Neural cell (in vitro differentiated cells): ENCODE results near the gene GABRB1. TPM values are rescaled to one million over a fixed set of nuclear protein-coding genes. Genes with fewer than 3 reads are reported as not detected.

Source experiments
- H2AFZ ChIP-seq: fragments of 200-600, 300-800 bp; sonication (generic), shearing (Covaris generic); 2 replicates; pipeline ENCODE4 v1.6.0; 2014; ENCODE audit warnings: low read depth, mild to moderate bottlenecking, antibody characterized with exemption, low read length, moderate library complexity
- H3F3A ChIP-seq: fragments of 200-600 bp; shearing (Covaris generic); 2 replicates; pipeline ENCODE4 v1.6.1; 2016; ENCODE audit warnings: mild to moderate bottlenecking, moderate library complexity, mixed read lengths, antibody characterized with exemption, low read length; ENCODE audit not compliant: insufficient read depth, poor library complexity, severe bottlenecking
- H3K27ac ChIP-seq: fragments of 200-600, 300-800 bp; sonication (generic), shearing (Covaris generic); 2 replicates; pipeline ENCODE4 v1.5.1; 2014; ENCODE audit warnings: mild to moderate bottlenecking, low read length, moderate library complexity
- H3K27me3 ChIP-seq: fragments of 300-800, 200-600 bp; sonication (generic), shearing (Covaris generic); 2 replicates; pipeline ENCODE4 v1.6.0; 2014; ENCODE audit warnings: mild to moderate bottlenecking, low read depth, low read length, moderate library complexity; ENCODE audit not compliant: insufficient read depth
- H3K36me3 ChIP-seq: fragments of 300-800, 200-600 bp; sonication (generic), shearing (Covaris generic); 2 replicates; pipeline ENCODE4 v1.5.1; 2014; ENCODE audit warnings: mild to moderate bottlenecking, antibody characterized with exemption, low read length, moderate library complexity; ENCODE audit not compliant: insufficient read depth
- H3K4me2 ChIP-seq: fragments of 300-800, 200-600 bp; sonication (generic), shearing (Covaris generic); 2 replicates; pipeline ENCODE4 v1.6.0; 2014; ENCODE audit warnings: mild to moderate bottlenecking, low read length
- H3K4me3 ChIP-seq: fragments of 300-800, 200-600 bp; sonication (generic), shearing (Covaris generic); 2 replicates; pipeline ENCODE4 v1.5.1; 2014; ENCODE audit warnings: mild to moderate bottlenecking, low read length, moderate library complexity
- H3K79me2 ChIP-seq: fragments of 200-600 bp; shearing (Covaris generic); replicated peaks from 2 replicates; pipeline ENCODE4 v1.6.0; 2014; ENCODE audit warnings: mild to moderate bottlenecking, low read length, moderate library complexity; ENCODE audit not compliant: insufficient read depth
- H3K9ac ChIP-seq: fragments of 300-800, 200-600 bp; sonication (generic), shearing (Covaris generic); 2 replicates; pipeline ENCODE4 v1.6.1; 2016; ENCODE audit warnings: mild to moderate bottlenecking, low read length, mixed read lengths
- H3K9me2 ChIP-seq: fragments of 200-600 bp; shearing (Covaris generic); 2 replicates; pipeline ENCODE4 v1.6.1; 2016; ENCODE audit warnings: mild to moderate bottlenecking, low read length, mixed read lengths; ENCODE audit not compliant: insufficient read depth
- H3K9me3 ChIP-seq: fragments of 200-600, 300-800 bp; sonication (generic), shearing (Covaris generic); 2 replicates; pipeline ENCODE4 v1.6.1; 2016; ENCODE audit warnings: mild to moderate bottlenecking, mixed run types, low read length, moderate library complexity, mixed read lengths
- H4K20me1 ChIP-seq: fragments of 200-600 bp; shearing (Covaris generic); 2 replicates; pipeline ENCODE4 v1.6.1; 2016; ENCODE audit warnings: mild to moderate bottlenecking, mixed run types; ENCODE audit not compliant: insufficient read depth
- EP300 ChIP-seq: fragments of 450-650 bp; conservative IDR thresholded peaks from 2 replicates; pipeline ENCODE4 v1.6.1; 2014; ENCODE audit warnings: antibody characterized with exemption, mild to moderate bottlenecking, moderate library complexity; ENCODE audit not compliant: poor library complexity, severe bottlenecking
- EZH2 ChIP-seq: fragments of 200-600, 300-800 bp; shearing (Covaris generic), sonication (generic); IDR thresholded peaks from 2 replicates; pipeline ENCODE4 v1.6.1; 2014; ENCODE audit warnings: antibody characterized with exemption, low read length, borderline replicate concordance, mild to moderate bottlenecking; ENCODE audit not compliant: insufficient read depth, poor library complexity, severe bottlenecking
- MXI1 ChIP-seq: fragments of 450-650 bp; conservative IDR thresholded peaks from 2 replicates; pipeline ENCODE4 v1.6.1; 2014; ENCODE audit warnings: antibody characterized with exemption, mild to moderate bottlenecking; ENCODE audit not compliant: poor library complexity, severe bottlenecking
- POLR2AphosphoS5 ChIP-seq: IDR thresholded peaks from 2 replicates; pipeline ENCODE4 v1.6.1; 2012
- RAD21 ChIP-seq: fragments of 450-650 bp; conservative IDR thresholded peaks from 2 replicates; pipeline ENCODE4 v1.6.1; 2014; ENCODE audit warnings: antibody characterized with exemption, mild to moderate bottlenecking, moderate library complexity
- SMC3 ChIP-seq: fragments of 450-650 bp; conservative IDR thresholded peaks from 2 replicates; pipeline ENCODE4 v1.6.1; 2014; ENCODE audit warnings: antibody characterized with exemption, mild to moderate bottlenecking, moderate library complexity; ENCODE audit not compliant: poor library complexity
- TAF1 ChIP-seq: IDR thresholded peaks from 2 replicates; pipeline ENCODE4 v1.6.1; 2012; ENCODE audit warnings: low read depth
- polyA plus RNA-seq: library from polyadenylated mRNA; depleted of rRNA; stranded (reverse); fragments of >200 nt; gene quantifications from 2 replicates; pipeline ENCODE4 v1.2.3, GENCODE V29; 2014
- TF ChIP-seq, protein P1 (sequence below): fragments of 450-650 bp; IDR thresholded peaks from 2 replicates; pipeline ENCODE4 v1.5.1; 2014; ENCODE audit warnings: antibody characterized with exemption, mild to moderate bottlenecking, moderate library complexity; ENCODE audit not compliant: poor library complexity, severe bottlenecking
- TF ChIP-seq, protein P2 (sequence below): IDR thresholded peaks from 2 replicates; pipeline ENCODE4 v1.6.1; 2012; ENCODE audit warnings: borderline replicate concordance

GABRB1 gene
- polyA plus RNA-seq, 1 donor from 2014 or later = 1.0 TPM

- no peaks in the 10 kb centered on the region for H3F3A ChIP-seq
- H3K4me2 ChIP-seq = no peak overlapping the region
- TF ChIP-seq RAD21 (no peak), EP300 (no peak), MXI1 (no peak), POLR2AphosphoS5 (no peak), EZH2 (no peak), TAF1 (no peak), SMC3 (no peak)
- TF ChIP-seq, protein P1, sequence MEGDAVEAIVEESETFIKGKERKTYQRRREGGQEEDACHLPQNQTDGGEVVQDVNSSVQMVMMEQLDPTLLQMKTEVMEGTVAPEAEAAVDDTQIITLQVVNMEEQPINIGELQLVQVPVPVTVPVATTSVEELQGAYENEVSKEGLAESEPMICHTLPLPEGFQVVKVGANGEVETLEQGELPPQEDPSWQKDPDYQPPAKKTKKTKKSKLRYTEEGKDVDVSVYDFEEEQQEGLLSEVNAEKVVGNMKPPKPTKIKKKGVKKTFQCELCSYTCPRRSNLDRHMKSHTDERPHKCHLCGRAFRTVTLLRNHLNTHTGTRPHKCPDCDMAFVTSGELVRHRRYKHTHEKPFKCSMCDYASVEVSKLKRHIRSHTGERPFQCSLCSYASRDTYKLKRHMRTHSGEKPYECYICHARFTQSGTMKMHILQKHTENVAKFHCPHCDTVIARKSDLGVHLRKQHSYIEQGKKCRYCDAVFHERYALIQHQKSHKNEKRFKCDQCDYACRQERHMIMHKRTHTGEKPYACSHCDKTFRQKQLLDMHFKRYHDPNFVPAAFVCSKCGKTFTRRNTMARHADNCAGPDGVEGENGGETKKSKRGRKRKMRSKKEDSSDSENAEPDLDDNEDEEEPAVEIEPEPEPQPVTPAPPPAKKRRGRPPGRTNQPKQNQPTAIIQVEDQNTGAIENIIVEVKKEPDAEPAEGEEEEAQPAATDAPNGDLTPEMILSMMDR = no peak
- TF ChIP-seq, protein P2, sequence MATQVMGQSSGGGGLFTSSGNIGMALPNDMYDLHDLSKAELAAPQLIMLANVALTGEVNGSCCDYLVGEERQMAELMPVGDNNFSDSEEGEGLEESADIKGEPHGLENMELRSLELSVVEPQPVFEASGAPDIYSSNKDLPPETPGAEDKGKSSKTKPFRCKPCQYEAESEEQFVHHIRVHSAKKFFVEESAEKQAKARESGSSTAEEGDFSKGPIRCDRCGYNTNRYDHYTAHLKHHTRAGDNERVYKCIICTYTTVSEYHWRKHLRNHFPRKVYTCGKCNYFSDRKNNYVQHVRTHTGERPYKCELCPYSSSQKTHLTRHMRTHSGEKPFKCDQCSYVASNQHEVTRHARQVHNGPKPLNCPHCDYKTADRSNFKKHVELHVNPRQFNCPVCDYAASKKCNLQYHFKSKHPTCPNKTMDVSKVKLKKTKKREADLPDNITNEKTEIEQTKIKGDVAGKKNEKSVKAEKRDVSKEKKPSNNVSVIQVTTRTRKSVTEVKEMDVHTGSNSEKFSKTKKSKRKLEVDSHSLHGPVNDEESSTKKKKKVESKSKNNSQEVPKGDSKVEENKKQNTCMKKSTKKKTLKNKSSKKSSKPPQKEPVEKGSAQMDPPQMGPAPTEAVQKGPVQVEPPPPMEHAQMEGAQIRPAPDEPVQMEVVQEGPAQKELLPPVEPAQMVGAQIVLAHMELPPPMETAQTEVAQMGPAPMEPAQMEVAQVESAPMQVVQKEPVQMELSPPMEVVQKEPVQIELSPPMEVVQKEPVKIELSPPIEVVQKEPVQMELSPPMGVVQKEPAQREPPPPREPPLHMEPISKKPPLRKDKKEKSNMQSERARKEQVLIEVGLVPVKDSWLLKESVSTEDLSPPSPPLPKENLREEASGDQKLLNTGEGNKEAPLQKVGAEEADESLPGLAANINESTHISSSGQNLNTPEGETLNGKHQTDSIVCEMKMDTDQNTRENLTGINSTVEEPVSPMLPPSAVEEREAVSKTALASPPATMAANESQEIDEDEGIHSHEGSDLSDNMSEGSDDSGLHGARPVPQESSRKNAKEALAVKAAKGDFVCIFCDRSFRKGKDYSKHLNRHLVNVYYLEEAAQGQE = no peak
- H3K27ac ChIP-seq = no peak overlapping the region
- H4K20me1 ChIP-seq = no peaks in the 10 kb centered on the region
- no peaks in the 10 kb centered on the region for H3K27me3 ChIP-seq
- H2AFZ ChIP-seq = no peak overlapping the region
- no peaks in the 10 kb centered on the region for H3K36me3 ChIP-seq
- no peaks in the 10 kb centered on the region for H3K9me2 ChIP-seq
- no peak overlapping the region for H3K9ac ChIP-seq
- no peaks in the 10 kb centered on the region for H3K9me3 ChIP-seq
- H3K79me2 ChIP-seq = no peaks in the 10 kb centered on the region
- H3K4me3 ChIP-seq = no peak overlapping the region
Observed at GRCh38 chr4:47359891-47360290, 328.5 kb downstream of the GABRB1 start.

GRCh38 chr4:47367761-47368160, 336.4 kb downstream of the GABRB1 start:
- Histone ChIP-seq H3K79me2 (no peaks in the 10 kb centered on the region), H3K9me3 (no peaks in the 10 kb centered on the region), H3K4me2 (no peak overlapping the region), H3K9ac (no peak overlapping the region), H3F3A (no peaks in the 10 kb centered on the region), H3K27me3 (no peaks in the 10 kb centered on the region), H4K20me1 (no peaks in the 10 kb centered on the region), H3K4me3 (no peak overlapping the region), H3K9me2 (no peaks in the 10 kb centered on the region), H2AFZ (no peak overlapping the region), H3K27ac (no peak overlapping the region), H3K36me3 (no peaks in the 10 kb centered on the region)
- no peak for TF ChIP-seq MXI1
- TF ChIP-seq, protein P2 = no peak
- no peak for TF ChIP-seq SMC3
- TF ChIP-seq POLR2AphosphoS5 = no peak
- no peak for TF ChIP-seq RAD21
- no peak for TF ChIP-seq EZH2
- TF ChIP-seq TAF1 = no peak
- TF ChIP-seq, protein P1 = no peak
- TF ChIP-seq EP300 = no peak
